HepG2 (cell line): ENCODE data around the gene COL18A1. TPM values are rescaled to one million over a fixed set of nuclear protein-coding genes. Genes with fewer than 3 reads are reported as not detected.

Source experiments
- ATAC-seq: fragments of 200-7000 bp; cut with Tn5 transposase; 3 replicates; pipeline ENCODE4 v1.9.1; 2020; ENCODE audit warnings: mild to moderate bottlenecking, moderate library complexity
- BruUV-seq: library from RNA; stranded (reverse); fragments of 400-500 nt; replicated peaks from 2 replicates; lab custom pipeline; 2021; lab: Mats Ljungman, UMichigan
- CTCF ChIA-PET: fragments of 300-600 bp; formaldehyde crosslinking; extraction: SDS; loops from one replicate; lab custom pipeline; 2021; ENCODE audit warnings: low total read pairs, inconsistent platforms, low intra/inter-chr PET ratio; lab: Yijun Ruan, JAX
- POLR2A ChIA-PET: fragments of 350-600 bp; sonication (Branson Sonifier 250); formaldehyde crosslinking; loops from one replicate; lab custom pipeline; 2020; ENCODE audit warnings: antibody characterized with exemption, inconsistent platforms; lab: Yijun Ruan, JAX
- DNase-seq: peaks from one replicate; pipeline ENCODE4 v3.0.0-alpha.2; 2015; ENCODE audit warnings: low spot score
- FAIRE-seq: peaks from 3 replicates; lab custom pipeline; 2011; peaks lifted over from hg19 to GRCh38; lab: Jason Lieb, UNC
- H2AFZ ChIP-seq: one replicate; pipeline ENCODE4 v1.6.1; 2011; ENCODE audit warnings: low read length, inconsistent platforms
- H3K27ac ChIP-seq: fragments of 300-600 bp; 3 replicates; pipeline ENCODE4 v1.8.0; 2011; ENCODE audit warnings: mixed run types, mild to moderate bottlenecking, mixed read lengths, low read length, inconsistent platforms; ENCODE audit not compliant: insufficient read depth; ENCODE audit errors: extremely low read length
- H3K27me3 ChIP-seq, 2 experiments: fragments of 200-600 bp in 1 of 2; 2 replicates in 1 of 2; 3 replicates in 1 of 2; pipeline versions ENCODE4 v1.6.0 to v1.8.0; 2011; ENCODE audit warnings: low read length in 2 of 2, mild to moderate bottlenecking in 2 of 2, moderate library complexity in 2 of 2, inconsistent platforms in 1 of 2; ENCODE audit not compliant: insufficient read depth in 2 of 2, control insufficient read depth in 1 of 2
- H3K36me3 ChIP-seq, 2 experiments: fragments of 200-600 bp in 1 of 2; replicated peaks in 1 of 2; 2 replicates in 1 of 2; 3 replicates in 1 of 2; pipeline versions ENCODE4 v1.5.1 to v1.8.0; 2011; ENCODE audit warnings: low read length in 2 of 2, inconsistent platforms in 1 of 2; ENCODE audit not compliant: insufficient read depth in 2 of 2, control insufficient read depth in 1 of 2
- H3K4me1 ChIP-seq: 2 replicates; pipeline ENCODE4 v1.5.1; 2012; ENCODE audit warnings: low read length, inconsistent platforms; ENCODE audit not compliant: insufficient read depth
- H3K4me2 ChIP-seq: 2 replicates; pipeline ENCODE4 v1.6.0; 2011; ENCODE audit warnings: low read depth, low read length, inconsistent platforms
- H3K4me3 ChIP-seq, 3 experiments: fragments of 200-600 bp in 1 of 3; sonication (generic), shearing (Covaris generic) in 1 of 3; replicated peaks in 1 of 3; 2 replicates each; pipeline ENCODE4 v1.5.1; 2011 to 2016; ENCODE audit warnings: low read length in 3 of 3, inconsistent platforms in 2 of 3, low read depth in 2 of 3, mild to moderate bottlenecking in 2 of 3, control low read depth in 1 of 3, mixed read lengths in 1 of 3; ENCODE audit not compliant: insufficient read depth in 1 of 3
- H3K79me2 ChIP-seq: one replicate; pipeline ENCODE4 v1.6.1; 2011; ENCODE audit warnings: low read length, inconsistent platforms; ENCODE audit not compliant: insufficient read depth
- H3K9ac ChIP-seq: 2 replicates; pipeline ENCODE4 v1.6.0; 2011; ENCODE audit warnings: mild to moderate bottlenecking, low read depth, low read length, inconsistent platforms; ENCODE audit not compliant: insufficient read depth
- H3K9me3 ChIP-seq: 2 replicates; pipeline ENCODE4 v1.5.1; 2012; ENCODE audit warnings: mild to moderate bottlenecking, low read length
- H4K20me1 ChIP-seq: 2 replicates; pipeline ENCODE4 v1.6.0; 2011; ENCODE audit warnings: inconsistent platforms, mild to moderate bottlenecking, low read length, moderate library complexity; ENCODE audit not compliant: insufficient read depth
- TEAD2 ChIP-seq: sonication (generic); formaldehyde crosslinking; IDR thresholded peaks from 2 replicates; pipeline ENCODE4 v1.9.0; 2021; ENCODE audit warnings: missing genetic modification reagents
- ZNF225 ChIP-seq: sonication (generic); formaldehyde crosslinking; IDR thresholded peaks from 2 replicates; pipeline ENCODE4 v1.4.0; 2020; ENCODE audit warnings: mild to moderate bottlenecking, missing genetic modification reagents
- ZNF687 ChIP-seq: sonication (generic); formaldehyde crosslinking; IDR thresholded peaks from 2 replicates; pipeline ENCODE4 v1.5.1; 2020; ENCODE audit warnings: mild to moderate bottlenecking, missing genetic modification reagents, moderate library complexity
- ZNF740 ChIP-seq: sonication (generic); formaldehyde crosslinking; IDR thresholded peaks from 2 replicates; pipeline ENCODE4 v1.4.0; 2020; ENCODE audit warnings: missing genetic modification reagents
- whole genome bisulfite sequencing: methylation state at CpG from one replicate; pipeline ENCODE4 v1.1.6; 2017; ENCODE audit warnings: low lambda C conversion rate; 5-methylcytosine and 5-hydroxymethylcytosine counted together
- in situ Hi-C: cut with HindIII; loops from 2 replicates; pipeline ENCODE4 v1.10.0; 2017; ENCODE audit warnings: low pct_unique_long_range_greater_than_20kb; ENCODE audit not compliant: extremely low pct_ligation_motif_present
- intact Hi-C: fragments of 100-400 bp; cut with micrococcal nuclease; formaldehyde crosslinking; loops from one replicate; pipeline ENCODE4 v1.10.0; 2022; ENCODE audit not compliant: unreplicated experiment
- polyA plus RNA-seq, 8 experiments: library from polyadenylated mRNA; depleted of rRNA in 3 of 8; stranded (reverse) in 7 of 8; unstranded in 1 of 8; fragments of >200 nt; fragmentation: Illumina TruSeq in 4 of 8; extraction: Trizol in 4 of 8; gene quantifications; 2 replicates each; pipeline versions ENCODE4 v1.2.1 to v1.2.3, GENCODE V29; 2011 to 2016; ENCODE audit warnings: low read depth in 4 of 8, missing spikeins in 1 of 8, mixed read lengths in 1 of 8; ENCODE audit not compliant: insufficient read depth in 1 of 8
- total RNA-seq, 5 experiments: library from RNA; depleted of rRNA; stranded (reverse); fragments of >200 nt; fragmentation: Illumina TruSeq; extraction: Trizol; gene quantifications; 2 replicates each; pipeline ENCODE4 v1.2.3, GENCODE V29; 2016; ENCODE audit warnings: low read depth in 1 of 5

COL18A1 gene
- total and polyA plus RNA-seq, 2 of the 13 experiments (the other 11 are each of a cell fraction or from before 2014, with no cell fraction given) = 79.0 to 102 TPM

GRCh38 chr21:45359451-45360217 is 45.3 kb upstream of the COL18A1 start:
- CTCF ChIA-PET = no interaction called here
- Histone ChIP-seq H3K4me2 (no peak overlapping the region), H3K79me2 (no peaks in the 10 kb centered on the region), H3K27ac (no peak overlapping the region), H3K9me3 (no peaks in the 10 kb centered on the region), H3K4me3 (no peak overlapping the region)
- POLR2A ChIA-PET = no interaction called here
- DNase-seq = no peak
- no peak for TF ChIP-seq ZNF225 (CRISPR knock-in tag)
- TF ChIP-seq TEAD2 (CRISPR knock-in tag) = no peak
- 0 out of 2 replicates have a peak, but pooled peaks have one; percentile 54 for TF ChIP-seq ZNF740 (CRISPR knock-in tag)
- TF ChIP-seq ZNF687 (CRISPR knock-in tag) = peak; percentile 52
- TF ChIP-seq, all 625 proteins: peak for 2
- ATAC-seq (no peak), FAIRE-seq (no peak)
- Histone ChIP-seq H3K9ac (no peak overlapping the region), H3K27me3 (no peaks in the 10 kb centered on the region), H2AFZ (no peak overlapping the region), H3K4me1 (peaks cover 83% of the 10 kb centered on the region), H3K36me3 (no peaks in the 10 kb centered on the region), H4K20me1 (no peaks in the 10 kb centered on the region)
- intact Hi-C loops (loop anchor here (5.0 kb wide), 1 partner anchor 67 kb away; no protein-coding TSS in a partner anchor), in situ Hi-C loops (no loop called here)
- no TSS peak for BruUV-seq
- WGBS = 94% methylated on average over 11 of the region's 26 CpGs
